22Rv1 (cell line): Measurements from ENCODE around the gene SPTAN1.

ENCODE experiments used
- ZFX ChIP-seq: fragments of 450-650 bp; IDR thresholded peaks from 2 replicates; pipeline ENCODE4 v1.6.1; 2017; ENCODE audit warnings: antibody characterized with exemption, borderline replicate concordance
- TF ChIP-seq, protein P1 (sequence below): fragments of 450-650 bp; IDR thresholded peaks from 2 replicates; pipeline ENCODE4 v1.5.1; 2017; ENCODE audit warnings: mild to moderate bottlenecking

DNA sequence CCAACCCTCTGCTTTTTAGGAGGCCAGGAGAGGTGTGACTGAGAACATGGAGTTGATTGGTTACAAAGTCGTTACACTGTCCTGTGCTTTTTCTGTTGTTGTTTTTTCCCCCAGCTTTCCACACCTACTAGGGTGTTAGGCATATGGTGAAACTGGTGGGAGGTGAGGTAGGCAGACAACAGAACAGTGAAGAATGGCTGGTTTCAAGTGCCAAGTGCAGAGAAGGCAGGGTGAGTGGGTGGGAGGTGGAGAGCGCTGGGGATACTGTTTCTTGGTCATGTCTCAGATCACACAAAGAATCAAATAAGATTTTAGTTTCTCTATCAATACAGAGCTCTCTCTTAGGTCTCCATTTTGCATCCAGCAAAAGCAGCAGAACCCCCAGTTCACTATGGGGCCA, 2.2 kb upstream of the SPTAN1 start:
- TF ChIP-seq, protein P1, sequence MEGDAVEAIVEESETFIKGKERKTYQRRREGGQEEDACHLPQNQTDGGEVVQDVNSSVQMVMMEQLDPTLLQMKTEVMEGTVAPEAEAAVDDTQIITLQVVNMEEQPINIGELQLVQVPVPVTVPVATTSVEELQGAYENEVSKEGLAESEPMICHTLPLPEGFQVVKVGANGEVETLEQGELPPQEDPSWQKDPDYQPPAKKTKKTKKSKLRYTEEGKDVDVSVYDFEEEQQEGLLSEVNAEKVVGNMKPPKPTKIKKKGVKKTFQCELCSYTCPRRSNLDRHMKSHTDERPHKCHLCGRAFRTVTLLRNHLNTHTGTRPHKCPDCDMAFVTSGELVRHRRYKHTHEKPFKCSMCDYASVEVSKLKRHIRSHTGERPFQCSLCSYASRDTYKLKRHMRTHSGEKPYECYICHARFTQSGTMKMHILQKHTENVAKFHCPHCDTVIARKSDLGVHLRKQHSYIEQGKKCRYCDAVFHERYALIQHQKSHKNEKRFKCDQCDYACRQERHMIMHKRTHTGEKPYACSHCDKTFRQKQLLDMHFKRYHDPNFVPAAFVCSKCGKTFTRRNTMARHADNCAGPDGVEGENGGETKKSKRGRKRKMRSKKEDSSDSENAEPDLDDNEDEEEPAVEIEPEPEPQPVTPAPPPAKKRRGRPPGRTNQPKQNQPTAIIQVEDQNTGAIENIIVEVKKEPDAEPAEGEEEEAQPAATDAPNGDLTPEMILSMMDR, result no peak
- TF ChIP-seq ZFX, result no peak
